ENCODE measurements around the gene PYDC1.
"Not testable (repeated sequence)": the region's sequence is repeated elsewhere in the genome, so short reads cannot be mapped to it uniquely, and the experiment has no call there.

Gene PYDC1

GRCh38 chr16:31181102-31181830 is 35.7 kb downstream of the PYDC1 start:
- TF ChIP-seq, protein P1, sequence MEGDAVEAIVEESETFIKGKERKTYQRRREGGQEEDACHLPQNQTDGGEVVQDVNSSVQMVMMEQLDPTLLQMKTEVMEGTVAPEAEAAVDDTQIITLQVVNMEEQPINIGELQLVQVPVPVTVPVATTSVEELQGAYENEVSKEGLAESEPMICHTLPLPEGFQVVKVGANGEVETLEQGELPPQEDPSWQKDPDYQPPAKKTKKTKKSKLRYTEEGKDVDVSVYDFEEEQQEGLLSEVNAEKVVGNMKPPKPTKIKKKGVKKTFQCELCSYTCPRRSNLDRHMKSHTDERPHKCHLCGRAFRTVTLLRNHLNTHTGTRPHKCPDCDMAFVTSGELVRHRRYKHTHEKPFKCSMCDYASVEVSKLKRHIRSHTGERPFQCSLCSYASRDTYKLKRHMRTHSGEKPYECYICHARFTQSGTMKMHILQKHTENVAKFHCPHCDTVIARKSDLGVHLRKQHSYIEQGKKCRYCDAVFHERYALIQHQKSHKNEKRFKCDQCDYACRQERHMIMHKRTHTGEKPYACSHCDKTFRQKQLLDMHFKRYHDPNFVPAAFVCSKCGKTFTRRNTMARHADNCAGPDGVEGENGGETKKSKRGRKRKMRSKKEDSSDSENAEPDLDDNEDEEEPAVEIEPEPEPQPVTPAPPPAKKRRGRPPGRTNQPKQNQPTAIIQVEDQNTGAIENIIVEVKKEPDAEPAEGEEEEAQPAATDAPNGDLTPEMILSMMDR (IDR thresholded peaks at IDR 0.05; ENCODE audit: borderline replicate concordance, insufficient read depth, low read depth, low read length): no peak
- peak overlapping the region; percentile 73 for H3K4me3 ChIP-seq (ENCODE audit: low read depth, low read length)

- TF ChIP-seq, protein P1 (IDR thresholded peaks at IDR 0.05; ENCODE audit: borderline replicate concordance, insufficient read depth, low read depth, low read length): no peak
- peak within 1 kb of the TSS; percentile 73 for H3K4me3 ChIP-seq (ENCODE audit: low read depth, low read length)
Observed at GRCh38 chr16:31179747-31180459, 37.0 kb downstream of the PYDC1 start, which contains the start of gene FUS. Gene FUS, plus strand, starts transcription at chr16:31180139. Its CDS starts 76 bp downstream, at chr16:31180215.

DNA sequence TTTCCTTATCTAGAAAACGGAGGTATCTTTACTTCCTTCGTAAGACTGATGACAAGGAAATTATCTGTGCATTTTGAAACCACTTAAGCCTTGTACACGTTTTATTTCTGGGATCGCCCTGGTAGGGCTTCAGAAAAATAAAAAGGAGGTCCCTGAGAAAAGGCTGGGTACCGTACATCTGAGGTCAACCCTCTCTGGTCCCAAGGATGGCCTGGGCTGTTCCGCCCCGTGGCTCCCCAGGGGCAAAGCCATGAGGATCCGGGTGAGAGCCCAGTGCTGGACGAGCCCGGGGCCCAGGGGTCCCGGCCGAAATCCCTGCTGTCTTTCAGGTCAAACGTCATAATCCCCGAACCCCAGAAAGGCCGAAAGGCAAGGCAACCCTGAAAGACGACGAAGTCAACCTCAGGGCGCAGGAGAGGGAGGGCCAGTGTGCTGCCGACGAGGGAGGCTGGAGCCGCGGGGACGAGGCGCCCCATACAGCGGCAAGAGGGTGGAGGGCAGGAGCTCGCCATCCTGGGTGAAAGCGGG is 37.7 kb downstream of the PYDC1 start:
- TF ChIP-seq, protein P1 (IDR thresholded peaks at IDR 0.05; ENCODE audit: borderline replicate concordance, insufficient read depth, low read depth, low read length): no peak
- H3K4me3 ChIP-seq (ENCODE audit: low read depth, low read length): peak overlapping the region; percentile 73

DNA sequence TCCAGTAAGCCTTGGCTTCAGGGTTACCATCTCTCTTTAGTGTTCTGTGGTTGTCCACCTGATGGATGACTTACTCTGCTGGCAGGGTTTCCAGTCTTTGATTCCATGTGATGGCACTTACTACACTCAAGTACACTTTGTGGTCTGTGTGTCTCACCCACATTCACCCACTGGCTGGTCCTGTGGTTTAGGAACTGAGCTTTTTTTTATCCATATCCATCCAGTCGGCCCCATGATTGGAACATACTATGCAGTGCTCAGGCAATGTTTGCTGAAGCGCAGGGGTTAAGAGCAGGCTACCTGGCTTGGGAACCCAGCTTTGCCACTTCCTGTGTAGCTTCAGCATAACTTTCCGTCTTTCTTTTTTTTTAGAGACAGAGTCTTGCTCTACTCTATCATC is 39.8 kb downstream of the PYDC1 start:
- TF ChIP-seq, protein P1 (IDR thresholded peaks at IDR 0.05; ENCODE audit: borderline replicate concordance, insufficient read depth, low read depth, low read length): no peak
- H3K4me3 ChIP-seq (ENCODE audit: low read depth, low read length): no peak overlapping the region

DNA sequence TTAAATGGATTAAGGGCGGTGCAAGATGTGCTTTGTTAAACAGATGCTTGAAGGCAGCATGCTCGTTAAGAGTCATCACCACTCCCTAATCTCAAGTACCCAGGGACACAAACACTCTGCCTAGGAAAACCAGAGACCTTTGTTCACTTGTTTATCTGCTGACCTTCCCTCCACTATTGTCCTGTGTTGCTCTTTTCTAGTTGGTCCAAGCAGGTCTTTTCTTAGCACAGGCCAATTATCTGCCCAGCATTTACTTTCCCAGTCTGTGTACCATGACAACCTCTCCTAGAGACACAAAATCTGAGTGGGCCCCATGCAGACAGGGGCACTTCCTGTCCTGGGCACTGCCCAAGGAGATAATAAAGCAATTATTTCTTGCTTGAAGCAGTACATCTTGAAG is 46.9 kb downstream of the PYDC1 start:
- not testable (repeated sequence) for H3K4me3 ChIP-seq (ENCODE audit: low read depth, low read length)

DNA sequence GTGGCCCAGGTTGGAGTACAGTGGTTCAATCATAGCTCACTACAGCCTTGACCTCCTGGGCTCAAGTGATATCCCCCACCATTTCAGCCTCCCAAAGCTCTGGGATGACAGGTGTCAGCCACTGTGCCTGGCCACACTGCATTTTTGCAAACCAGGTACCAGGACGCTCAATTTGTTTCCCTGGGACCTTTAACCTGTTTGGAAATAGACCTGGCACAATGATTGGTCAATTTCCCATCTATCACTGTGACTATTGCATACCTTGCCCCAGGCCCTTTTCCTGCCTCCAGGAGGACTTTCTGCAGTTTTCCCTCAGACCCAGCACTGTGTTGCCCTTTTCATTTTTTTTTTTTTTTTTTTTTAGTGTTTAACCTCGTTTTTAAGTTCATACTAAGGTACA is 48.1 kb downstream of the PYDC1 start:
- H3K4me3 ChIP-seq (ENCODE audit: low read depth, low read length): no peak overlapping the region
- TF ChIP-seq, protein P1 (IDR thresholded peaks at IDR 0.05; ENCODE audit: borderline replicate concordance, insufficient read depth, low read depth, low read length): no peak

GRCh38 chr16:31167315-31167714 is 49.6 kb downstream of the PYDC1 start:
- no peak overlapping the region for H3K4me3 ChIP-seq (ENCODE audit: low read depth, low read length)
- TF ChIP-seq, protein P1 (IDR thresholded peaks at IDR 0.05; ENCODE audit: borderline replicate concordance, insufficient read depth, low read depth, low read length): no peak
